MCF 10A (cell line): ENCODE data around the gene STUB1. TPM values are rescaled to one million over a fixed set of nuclear protein-coding genes. Genes with fewer than 3 reads are reported as not detected.

Experiments used
- BruUV-seq: library from RNA; stranded (reverse); fragments of 400-500 nt; replicated peaks from 2 replicates; lab custom pipeline; 2021; lab: Mats Ljungman, UMichigan
- CTCF ChIA-PET: fragments of 300-600 bp; sonication (Branson Sonifier 250); formaldehyde crosslinking; extraction: SDS; loops from one replicate; lab custom pipeline; 2021; ENCODE audit warnings: antibody characterized with exemption, inconsistent platforms; lab: Yijun Ruan, JAX
- POLR2A ChIA-PET: fragments of 300-600, 350-650 bp; sonication (Branson Sonifier 250); formaldehyde crosslinking; extraction: SDS; loops from one replicate; lab custom pipeline; 2020; ENCODE audit warnings: antibody characterized with exemption, inconsistent platforms; lab: Yijun Ruan, JAX
- DNase-seq: peaks from one replicate; pipeline ENCODE4 v3.0.0-alpha.2; 2018; ENCODE audit not compliant: unreplicated experiment
- H3K27ac Mint-ChIP-seq: one replicate; pipeline ENCODE4 v1.8.0; 2022; ENCODE audit warnings: mild to moderate bottlenecking, low read depth, mixed read lengths; ENCODE audit not compliant: unreplicated experiment
- H3K27me3 Mint-ChIP-seq: one replicate; pipeline ENCODE4 v1.8.0; 2022; ENCODE audit warnings: mixed read lengths; ENCODE audit not compliant: insufficient read depth, unreplicated experiment
- H3K36me3 Mint-ChIP-seq: one replicate; pipeline ENCODE4 v1.8.0; 2022; ENCODE audit warnings: mild to moderate bottlenecking, moderate library complexity, mixed read lengths; ENCODE audit not compliant: insufficient read depth, unreplicated experiment
- H3K4me1 Mint-ChIP-seq: one replicate; pipeline ENCODE4 v1.8.0; 2022; ENCODE audit warnings: mixed read lengths; ENCODE audit not compliant: insufficient read depth, unreplicated experiment
- H3K4me3 Mint-ChIP-seq: one replicate; pipeline ENCODE4 v1.8.0; 2022; ENCODE audit warnings: mild to moderate bottlenecking, moderate library complexity, mixed read lengths; ENCODE audit not compliant: unreplicated experiment
- H3K9me3 Mint-ChIP-seq: one replicate; pipeline ENCODE4 v1.8.0; 2022; ENCODE audit warnings: mixed read lengths; ENCODE audit not compliant: unreplicated experiment
- intact Hi-C: fragments of 100-400 bp; cut with micrococcal nuclease; formaldehyde crosslinking; loops from 2 replicates; pipeline ENCODE4 v1.14.1; 2022
- total RNA-seq: library from RNA; stranded (reverse); gene quantifications from 2 replicates; pipeline ENCODE4 v1.2.3, GENCODE V29; 2022
- TF ChIP-seq, protein P1 (sequence below): fragments of 200-600 bp; IDR thresholded peaks from one replicate; pipeline ENCODE4 v1.8.0; 2022; ENCODE audit warnings: antibody characterized with exemption, mild to moderate bottlenecking; ENCODE audit not compliant: unreplicated experiment

Gene STUB1
- total RNA-seq, 1 experiment from 2014 or later: 124 TPM

DNA sequence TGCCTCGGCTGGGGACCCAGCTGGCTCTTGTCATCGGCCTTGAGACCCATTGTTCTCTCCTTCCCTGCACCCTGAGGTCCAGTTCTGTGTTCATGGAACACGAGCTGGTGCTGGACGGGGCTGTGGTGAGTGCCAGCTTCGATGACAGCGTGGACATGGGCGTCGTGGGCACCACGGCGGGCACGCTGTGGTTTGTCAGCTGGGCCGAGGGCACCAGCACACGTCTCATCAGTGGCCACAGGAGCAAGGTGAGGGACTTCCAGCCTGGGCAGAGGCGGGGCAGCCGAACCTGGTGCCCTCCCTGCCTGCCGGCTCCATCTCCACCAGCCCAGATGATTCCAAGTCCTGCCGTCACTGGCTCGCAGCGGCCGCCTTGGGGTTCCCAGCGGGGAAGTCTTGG is 17.6 kb upstream of the STUB1 start:
- no peak overlapping the region for H3K27ac Mint-ChIP-seq
- intact Hi-C loops: no loop called here
- POLR2A ChIA-PET: interaction anchor here (1.1 kb wide), 1 partner anchor 9 kb away, joined by 4 read pairs; no protein-coding TSS in a partner anchor
- no peaks in the 10 kb centered on the region for H3K4me1 Mint-ChIP-seq
- no peaks in the 10 kb centered on the region for H3K27me3 Mint-ChIP-seq
- H3K9me3 Mint-ChIP-seq: no peaks in the 10 kb centered on the region
- TF ChIP-seq, protein P1, sequence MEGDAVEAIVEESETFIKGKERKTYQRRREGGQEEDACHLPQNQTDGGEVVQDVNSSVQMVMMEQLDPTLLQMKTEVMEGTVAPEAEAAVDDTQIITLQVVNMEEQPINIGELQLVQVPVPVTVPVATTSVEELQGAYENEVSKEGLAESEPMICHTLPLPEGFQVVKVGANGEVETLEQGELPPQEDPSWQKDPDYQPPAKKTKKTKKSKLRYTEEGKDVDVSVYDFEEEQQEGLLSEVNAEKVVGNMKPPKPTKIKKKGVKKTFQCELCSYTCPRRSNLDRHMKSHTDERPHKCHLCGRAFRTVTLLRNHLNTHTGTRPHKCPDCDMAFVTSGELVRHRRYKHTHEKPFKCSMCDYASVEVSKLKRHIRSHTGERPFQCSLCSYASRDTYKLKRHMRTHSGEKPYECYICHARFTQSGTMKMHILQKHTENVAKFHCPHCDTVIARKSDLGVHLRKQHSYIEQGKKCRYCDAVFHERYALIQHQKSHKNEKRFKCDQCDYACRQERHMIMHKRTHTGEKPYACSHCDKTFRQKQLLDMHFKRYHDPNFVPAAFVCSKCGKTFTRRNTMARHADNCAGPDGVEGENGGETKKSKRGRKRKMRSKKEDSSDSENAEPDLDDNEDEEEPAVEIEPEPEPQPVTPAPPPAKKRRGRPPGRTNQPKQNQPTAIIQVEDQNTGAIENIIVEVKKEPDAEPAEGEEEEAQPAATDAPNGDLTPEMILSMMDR: no peak
- DNase-seq: no peak
- H3K36me3 Mint-ChIP-seq: no peaks in the 10 kb centered on the region
- no TSS peak for BruUV-seq
- H3K4me3 Mint-ChIP-seq: no peak overlapping the region
- CTCF ChIA-PET: interaction anchor here (0.5 to 1.3 kb wide), 3 partner anchors 9 to 79 kb away, joined by 3 to 4 read pairs (median 3); no protein-coding TSS in a partner anchor

DNA sequence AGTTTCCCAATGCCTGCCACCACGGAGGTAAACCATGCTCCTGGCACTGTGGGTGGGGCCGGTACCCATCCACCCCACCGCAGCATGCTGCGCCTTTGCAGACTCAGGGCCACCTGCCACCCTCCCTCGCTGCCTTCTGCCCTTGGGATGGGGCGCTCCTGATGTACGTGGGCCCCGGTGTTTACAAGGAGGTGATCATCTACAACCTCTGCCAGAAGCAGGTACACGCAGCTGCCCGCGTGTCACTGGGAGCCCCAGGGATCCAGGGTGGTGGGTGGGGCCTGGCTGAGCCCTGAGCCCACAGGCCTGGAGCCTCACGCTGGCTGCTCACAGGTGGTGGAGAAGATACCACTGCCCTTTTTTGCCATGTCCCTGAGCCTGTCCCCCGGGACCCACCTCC is 13.6 kb upstream of the STUB1 start:
- peaks cover 18% of the 10 kb centered on the region for H3K36me3 Mint-ChIP-seq
- intact Hi-C loops: no loop called here
- no peak for DNase-seq

DNA sequence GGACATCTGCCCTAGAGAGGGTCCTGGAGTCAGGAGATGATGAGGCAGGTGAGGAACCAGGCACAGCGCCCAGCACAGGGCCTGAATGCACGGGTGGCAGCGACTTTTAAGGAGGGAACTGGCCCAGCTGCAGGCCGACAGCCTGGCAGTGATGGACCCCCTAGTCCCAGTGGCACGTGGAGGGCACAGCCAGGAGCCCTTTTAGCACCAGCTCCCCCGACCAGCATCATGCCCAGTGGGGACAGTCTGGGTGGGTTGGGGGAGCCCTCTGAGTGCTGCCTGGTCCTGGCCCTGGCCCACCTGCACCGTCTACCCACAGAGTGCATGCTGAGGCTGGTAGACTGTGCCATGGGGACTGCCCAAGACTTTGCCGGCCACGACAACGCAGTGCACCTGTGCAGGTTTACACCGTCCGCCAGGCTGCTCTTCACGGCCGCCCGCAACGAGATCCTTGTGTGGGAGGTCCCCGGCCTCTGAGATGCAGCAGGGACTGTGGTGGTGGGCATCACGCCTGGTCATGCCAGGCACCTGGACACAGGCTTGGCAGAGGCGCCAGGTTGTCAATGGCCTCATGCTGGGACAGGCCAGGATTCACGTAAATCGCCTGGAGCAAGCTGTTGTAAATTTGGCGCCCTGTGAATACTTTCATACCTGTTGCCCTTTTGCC is 13.0 kb upstream of the STUB1 start:
- intact Hi-C loops: no loop called here

More for the DNA sequence above, 13.6 kb upstream of the STUB1 start:
- TF ChIP-seq, protein P1: no peak
- ChIA-PET CTCF (interaction anchor here (0.9 to 2.3 kb wide), 5 partner anchors 8 to 45 kb away, joined by 3 to 7 read pairs (median 3); partner anchors contain the start of genes WDR24 and WDR90), POLR2A (interaction anchor here (3.2 kb wide), 1 partner anchor 18 kb away, joined by 17 read pairs; the partner anchor contains the start of gene WDR90)
- BruUV-seq: no TSS peak
- no peak overlapping the region for H3K4me3 Mint-ChIP-seq
- no peaks in the 10 kb centered on the region for H3K4me1 Mint-ChIP-seq
- no peaks in the 10 kb centered on the region for H3K27me3 Mint-ChIP-seq
- H3K27ac Mint-ChIP-seq: no peak overlapping the region
- H3K9me3 Mint-ChIP-seq: no peaks in the 10 kb centered on the region

More for the DNA sequence above, 13.0 kb upstream of the STUB1 start:
- CTCF ChIA-PET: interaction anchor here (0.6 to 2.3 kb wide), 16 partner anchors 9 to 324 kb away, joined by 3 to 9 read pairs (median 3); partner anchors contain the start of genes CCDC78, MCRIP2, METTL26 and WDR24
- Mint-ChIP-seq H3K9me3 (no peaks in the 10 kb centered on the region), H3K27ac (peak overlapping the region; percentile 85), H3K27me3 (no peaks in the 10 kb centered on the region), H3K4me3 (peak overlapping the region; percentile 75), H3K36me3 (peaks cover 19% of the 10 kb centered on the region), H3K4me1 (no peaks in the 10 kb centered on the region)
- no TSS peak for BruUV-seq
- TF ChIP-seq, protein P1: no peak
- DNase-seq: no peak
- POLR2A ChIA-PET: interaction anchor here (0.6 to 3.2 kb wide), 15 partner anchors 9 to 243 kb away, joined by 3 to 17 read pairs (median 4); partner anchors contain the start of genes CAPN15, STUB1, WDR24 and WDR90
